IPS-NIHi11 (cell line): Measurements from ENCODE around the gene PALMD.

ENCODE experiments used
- DNase-seq: peaks from one replicate; pipeline ENCODE4 v3.0.0; 2012; ENCODE audit warnings: mixed read lengths, low spot score

The PALMD gene

GRCh38 chr1:99700020-99700419 lies 54.1 kb downstream of the PALMD start:
- no peak for DNase-seq

- DNase-seq: no peak
Measured at GRCh38 chr1:99702221-99702620, 56.3 kb downstream of the PALMD start.

DNA sequence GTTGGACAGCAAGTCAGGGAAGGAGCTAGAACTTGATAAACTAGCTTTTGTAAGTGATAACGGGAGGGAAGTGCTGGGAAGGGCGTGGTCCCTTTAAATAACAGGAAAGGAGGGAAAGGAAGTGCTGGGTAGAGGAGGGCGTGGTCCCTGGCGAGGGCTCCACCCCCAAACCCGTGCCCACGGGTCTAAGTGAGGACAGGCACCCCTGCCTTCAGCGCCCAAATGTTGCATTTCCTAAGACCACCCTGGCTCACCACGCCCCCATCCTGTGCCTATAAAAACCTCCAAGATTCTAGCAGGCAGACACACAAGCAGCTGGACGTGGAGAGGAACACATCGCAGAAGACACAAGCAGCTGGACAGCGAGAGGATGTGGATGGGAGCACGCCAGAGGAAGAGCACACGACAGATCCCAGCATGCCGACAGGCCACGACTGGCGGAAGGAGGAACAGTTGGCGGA lies 58.5 kb downstream of the PALMD start:
- DNase-seq: no peak

- DNase-seq: no peak
Measured at GRCh38 chr1:99705385-99705784, 59.5 kb downstream of the PALMD start.

DNA sequence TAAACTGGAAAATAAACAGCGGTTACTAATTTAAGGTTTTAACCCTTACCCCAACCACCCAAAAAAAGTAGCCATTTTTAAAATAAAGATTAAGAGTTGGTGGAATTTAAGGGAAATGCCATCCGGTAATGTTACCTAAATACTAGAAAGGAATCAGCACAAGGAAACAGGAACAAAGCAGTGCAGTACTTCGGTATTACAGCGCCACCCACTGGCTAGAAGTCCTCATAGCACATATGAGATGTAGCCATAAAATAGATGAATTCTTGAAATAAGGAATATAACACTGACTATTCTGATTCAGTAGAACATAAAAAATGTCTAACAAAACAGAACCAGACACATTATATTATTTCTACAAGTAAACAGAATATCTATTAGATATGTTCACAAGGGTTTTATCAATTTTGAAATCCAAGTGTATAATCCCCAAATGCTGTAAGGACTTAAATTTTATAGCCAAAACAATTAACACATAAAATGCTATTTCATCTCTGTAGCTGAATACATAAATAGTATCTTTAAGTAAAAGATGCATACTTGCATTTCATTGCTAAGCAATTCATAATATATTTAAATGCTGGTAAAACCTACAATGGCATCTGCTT lies 61.7 kb downstream of the PALMD start:
- DNase-seq: peak; percentile 65

DNA sequence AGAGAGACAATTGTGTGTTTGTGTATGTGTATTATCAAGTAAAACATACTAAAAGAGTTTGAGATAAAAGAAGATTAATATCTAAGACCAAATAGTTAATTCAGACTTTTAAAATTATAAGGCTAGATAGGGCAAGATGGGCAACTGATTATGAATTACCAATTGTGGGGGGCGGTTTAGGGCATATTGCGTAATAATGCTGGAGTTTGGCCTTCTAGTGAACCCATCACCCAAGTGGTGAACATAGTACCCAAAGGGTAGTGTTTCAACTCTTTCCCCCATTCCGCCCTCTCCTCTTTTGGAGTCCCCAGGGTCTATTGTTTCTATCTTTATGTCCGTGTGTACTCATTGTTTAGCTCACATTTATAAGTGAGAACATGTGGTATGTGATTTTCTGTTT lies 65.1 kb downstream of the PALMD start:
- DNase-seq: no peak

DNA sequence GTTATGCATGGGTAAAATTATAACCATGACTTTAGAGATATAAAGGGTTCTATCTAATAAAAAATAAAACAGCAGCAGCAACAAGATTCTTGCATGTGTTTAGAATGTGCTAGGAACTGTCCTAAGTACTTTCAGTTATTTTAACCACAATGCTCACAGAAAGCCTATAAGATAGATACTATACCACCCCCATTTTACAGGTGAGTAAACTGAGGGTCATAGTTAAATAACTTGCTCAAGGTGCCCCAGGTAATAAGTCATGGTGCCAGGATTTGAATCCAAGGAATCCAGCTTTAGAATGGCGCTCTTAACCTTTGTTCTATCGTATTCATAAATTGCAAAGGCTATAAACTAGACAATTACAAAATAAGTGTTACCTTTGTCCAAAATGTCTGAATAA lies 67.1 kb downstream of the PALMD start:
- no peak for DNase-seq

DNA sequence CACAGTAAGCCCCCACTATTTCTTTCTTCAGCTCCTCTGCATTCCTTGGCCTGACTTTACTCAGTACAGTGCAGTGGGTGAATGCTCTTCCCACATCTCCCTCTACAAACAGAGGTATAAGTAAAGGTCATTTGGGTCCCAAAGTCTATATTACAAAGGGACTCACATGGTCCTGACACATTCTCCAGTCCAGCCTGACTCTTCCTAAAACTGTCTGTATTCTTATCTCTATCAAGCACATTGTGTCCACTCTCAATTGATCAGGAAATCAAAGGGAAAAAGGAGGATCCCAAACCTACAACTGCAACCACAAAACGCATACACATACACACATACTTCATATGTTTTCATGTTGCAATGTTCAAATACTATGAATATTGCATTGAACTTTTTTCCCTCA lies 71.1 kb downstream of the PALMD start:
- no peak for DNase-seq

DNA sequence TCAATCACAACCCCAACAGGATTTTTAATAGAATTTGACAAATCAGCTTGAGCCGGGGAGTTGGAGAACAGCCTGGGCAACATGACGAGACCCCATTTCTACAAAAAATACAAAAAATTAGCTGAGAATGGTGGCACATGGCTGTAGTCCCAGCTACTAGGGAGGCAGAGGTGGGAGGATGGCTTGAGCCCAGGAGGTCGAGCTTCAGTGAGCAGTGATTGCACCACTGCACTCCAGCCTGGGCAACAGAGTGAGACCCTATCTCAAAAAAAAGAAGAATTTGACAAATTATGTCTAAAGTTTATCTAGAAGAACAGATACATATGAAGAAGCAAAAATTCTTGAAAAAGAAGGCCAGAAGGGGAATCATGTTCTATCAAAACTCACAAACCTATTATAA lies 77.3 kb downstream of the PALMD start:
- no peak for DNase-seq

DNA sequence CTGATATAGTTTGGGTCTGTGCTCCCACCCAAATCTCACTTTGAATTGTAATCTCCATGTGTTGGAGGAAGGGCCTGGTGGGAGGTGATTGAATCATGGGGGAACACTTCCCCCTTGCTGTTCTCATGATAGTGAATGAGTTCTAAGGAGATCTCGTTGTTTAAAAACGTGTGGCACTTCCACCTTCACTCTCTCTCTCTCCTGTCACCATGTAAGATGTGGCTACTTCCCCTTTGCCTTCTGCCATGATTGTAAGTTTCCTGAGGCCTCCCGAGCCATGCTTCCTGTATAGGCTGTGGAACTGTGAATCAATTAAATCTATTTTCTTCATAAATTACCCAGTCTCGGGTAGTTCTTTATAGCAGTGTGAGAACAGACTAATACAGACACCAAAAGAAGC lies 80.1 kb downstream of the PALMD start:
- DNase-seq: no peak

GRCh38 chr1:99726407-99726806 lies 80.5 kb downstream of the PALMD start:
- DNase-seq: no peak

DNA sequence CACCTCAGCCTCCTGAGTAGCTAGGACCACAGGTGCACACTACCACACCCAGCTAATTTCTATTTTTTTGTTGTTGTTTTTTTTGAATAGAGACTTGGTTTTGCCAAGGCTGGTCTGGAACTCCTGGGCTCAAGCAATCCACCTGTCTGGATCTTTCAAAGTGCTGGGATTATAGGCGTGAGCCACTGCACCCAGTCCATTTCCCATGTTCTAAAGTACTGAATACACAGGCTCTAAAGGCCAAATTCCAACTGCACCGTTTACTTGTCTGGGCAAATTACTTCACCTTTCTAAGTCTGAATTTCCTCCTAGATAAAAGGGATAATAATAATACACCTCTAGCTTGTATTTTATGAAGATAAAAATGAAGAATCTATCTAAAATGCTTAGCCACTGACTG lies 80.9 kb downstream of the PALMD start:
- DNase-seq: no peak

DNA sequence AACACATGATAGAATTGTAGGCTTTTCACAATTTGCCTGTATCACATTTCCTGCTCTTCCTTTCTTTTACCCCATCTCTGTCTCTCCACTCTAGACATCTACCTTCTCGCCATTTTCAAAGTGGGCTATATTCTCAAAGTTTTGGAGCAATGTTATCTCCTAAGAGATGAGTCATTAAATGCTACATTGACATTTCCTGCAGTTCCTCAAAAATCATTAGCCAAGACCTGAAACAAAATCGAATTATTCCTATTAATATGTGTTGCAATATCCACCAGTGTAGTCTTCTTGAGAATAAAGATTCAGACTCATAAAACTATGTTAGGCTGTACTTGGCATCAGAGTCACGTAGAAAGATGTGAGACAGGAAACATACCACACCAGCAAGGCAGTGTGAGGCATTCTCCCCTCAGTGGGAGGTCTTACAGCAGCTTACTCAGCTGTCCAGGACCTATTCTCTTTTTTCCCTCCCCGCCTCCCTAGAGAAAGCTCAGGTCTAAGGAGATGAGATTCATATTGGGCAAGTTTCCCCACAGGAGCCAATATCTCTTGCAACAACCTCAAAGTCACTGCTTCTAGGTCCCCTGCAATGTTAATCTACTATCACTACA lies 81.8 kb downstream of the PALMD start:
- peak; percentile 33 for DNase-seq

- peak; percentile 59 for DNase-seq
Measured at GRCh38 chr1:99728494-99729235, 82.8 kb downstream of the PALMD start.

GRCh38 chr1:99731384-99731783 lies 85.5 kb downstream of the PALMD start:
- DNase-seq: no peak

DNA sequence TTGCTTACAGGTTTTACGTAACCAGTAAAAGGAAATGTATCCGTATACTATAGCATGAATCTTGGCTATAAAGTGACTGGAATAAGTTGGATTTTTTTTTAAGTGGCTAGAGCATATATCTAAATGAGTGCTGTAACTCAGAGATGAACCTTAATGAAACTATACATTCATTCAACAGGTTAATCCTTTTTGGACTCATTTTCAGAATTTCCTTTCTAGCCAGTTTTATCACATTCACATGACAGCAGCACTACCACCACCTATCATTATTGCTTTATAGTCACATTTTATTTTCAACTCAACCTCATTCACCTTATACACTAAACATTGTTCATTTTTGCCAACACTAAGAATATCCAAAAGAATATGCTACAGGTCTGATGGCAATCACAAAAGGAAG lies 89.9 kb downstream of the PALMD start:
- DNase-seq: no peak

- DNase-seq: peak; percentile 58
Measured at GRCh38 chr1:99737016-99737415, 91.1 kb downstream of the PALMD start.

DNA sequence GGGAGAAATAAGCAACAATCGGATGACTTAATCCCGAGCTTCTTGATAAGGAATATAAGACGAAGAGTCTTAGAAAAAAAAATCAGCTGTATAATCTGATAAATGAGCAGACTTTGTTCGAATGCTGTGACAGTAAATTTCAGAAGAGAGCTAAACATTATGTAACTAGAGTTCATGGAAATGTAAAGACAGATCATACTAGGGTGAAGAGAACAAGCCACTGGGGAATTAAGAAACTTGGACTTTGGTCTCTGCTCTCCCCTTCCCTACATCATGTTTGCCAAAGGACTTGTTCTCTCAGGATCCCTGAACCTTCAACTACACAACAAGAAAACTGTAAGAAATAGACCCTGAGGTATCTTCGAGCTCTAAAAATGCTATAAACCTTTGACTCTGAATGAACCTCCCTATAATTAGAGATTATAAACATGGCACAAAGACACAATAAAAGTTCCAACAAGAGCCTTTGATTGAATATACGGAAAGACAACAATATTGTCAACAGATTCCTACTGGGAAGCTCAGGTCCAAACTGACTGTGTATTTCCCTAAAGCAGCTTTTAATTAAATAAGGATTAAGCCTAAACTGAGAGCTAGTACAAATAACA lies 93.0 kb downstream of the PALMD start:
- DNase-seq: no peak

GRCh38 chr1:99740141-99740540 lies 94.2 kb downstream of the PALMD start:
- DNase-seq: no peak
